Gastroesophageal sphincter (tissue), 4 donors: Measurements from ENCODE around the gene RAP1GDS1. TPM values are rescaled to one million over a fixed set of nuclear protein-coding genes. Genes with fewer than 3 reads are reported as not detected.
"Not testable (repeated sequence)": the region's sequence is repeated elsewhere in the genome, so short reads cannot be mapped to it uniquely, and the experiment has no call there.

Experiments used
- ATAC-seq: fragments of 150-250 bp; one replicate; pipeline ENCODE4 v1.9.1; 2016; ENCODE audit warnings: mild to moderate bottlenecking, moderate library complexity
- H3K27ac ChIP-seq, 4 donors: fragments of 200-600 bp; sonication (generic) in 3 of 4; 1 replicate in 3 of 4; 2 replicates in 1 of 4; pipeline ENCODE4 v1.5.1; 2016 to 2019
- H3K27me3 ChIP-seq: fragments of 200-600 bp; sonication (generic); one replicate; pipeline ENCODE4 v1.5.1; 2019
- H3K36me3 ChIP-seq, 2 donors: fragments of 200-600 bp; sonication (generic); one replicate each; pipeline ENCODE4 v1.5.1; 2019; ENCODE audit warnings: control low read depth in 1 of 2
- H3K4me1 ChIP-seq, 3 donors: fragments of 200-600 bp; sonication (generic); 1 replicate in 2 of 3; 2 replicates in 1 of 3; pipeline ENCODE4 v1.5.1; 2016 to 2019; ENCODE audit warnings: control low read depth in 2 of 3
- H3K4me3 ChIP-seq, 2 donors: fragments of 200-600 bp; sonication (generic); one replicate each; pipeline ENCODE4 v1.5.1; 2019; ENCODE audit warnings: mild to moderate bottlenecking in 1 of 2, moderate library complexity in 1 of 2
- H3K9me3 ChIP-seq, 3 donors: fragments of 200-600 bp; sonication (generic); one replicate each; pipeline ENCODE4 v1.5.1; 2017 to 2019; ENCODE audit warnings: control low read depth in 2 of 3
- CTCF ChIP-seq, 4 experiments: fragments of 200-600 bp in 2 of 4; fragments of 450-650 bp in 2 of 4; sonication (generic) in 1 of 4; IDR thresholded peaks; one replicate each; pipeline ENCODE4 v1.5.1; 2017 to 2019; ENCODE audit warnings: antibody characterized with exemption in 4 of 4, mild to moderate bottlenecking in 2 of 4, moderate library complexity in 2 of 4
- EP300 ChIP-seq: sonication (generic); formaldehyde crosslinking; IDR thresholded peaks from one replicate; pipeline ENCODE4 v1.6.1; 2017; ENCODE audit warnings: antibody characterized with exemption, mild to moderate bottlenecking
- POLR2A ChIP-seq, 2 donors: fragments of 450-650 bp; IDR thresholded peaks; one replicate each; pipeline ENCODE4 v1.6.1; 2017; ENCODE audit warnings: antibody characterized with exemption in 2 of 2, mild to moderate bottlenecking in 2 of 2, moderate library complexity in 1 of 2
- POLR2AphosphoS5 ChIP-seq: sonication (generic); formaldehyde crosslinking; IDR thresholded peaks from one replicate; pipeline ENCODE4 v1.6.1; 2017; ENCODE audit warnings: antibody characterized with exemption
- WGBS, 2 donors: methylation state at CpG; one replicate each; pipeline ENCODE4 v1.1.5; 2018; ENCODE audit warnings: low coverage in 1 of 2; 5-methylcytosine and 5-hydroxymethylcytosine counted together
- total RNA-seq, 4 donors: library from RNA; depleted of rRNA; stranded (reverse); fragments of >200 nt; gene quantifications; one replicate each; pipeline ENCODE4 v1.1.0, GENCODE V29; 2016

Gene RAP1GDS1
- total RNA-seq, 4 donors from 2014 or later = 30.9 to 46.1 (median 40.5) TPM

GRCh38 chr4:98446499-98447375 is 185.6 kb downstream of the RAP1GDS1 start:
- H3K4me3 ChIP-seq = no peak overlapping the region
- no peak for TF ChIP-seq EP300
- no peak for TF ChIP-seq CTCF (IDR thresholded peaks at IDR 0.05)
- peak; percentile 38 for TF ChIP-seq POLR2AphosphoS5
- no peak for TF ChIP-seq POLR2A (IDR thresholded peaks at IDR 0.05)
- H3K4me1 ChIP-seq = no peaks in the 10 kb centered on the region
- peak; percentile 59 for ATAC-seq
- H3K27ac ChIP-seq = peak overlapping the region in 2 of 4 donors; percentile 10 to 43
- peaks cover 0 to 27% of the 10 kb centered on the region in 2 donors for H3K36me3 ChIP-seq
- 80 to 82% methylated on average over 8 to 10 of the region's 10 CpGs for WGBS, 2 donors
- H3K27me3 ChIP-seq = no peaks in the 10 kb centered on the region
- H3K9me3 ChIP-seq = no peaks in the 10 kb centered on the region

GRCh38 chr4:98447648-98448047 is 186.5 kb downstream of the RAP1GDS1 start:
- peaks cover 0 to 7% (median 0%) of the 10 kb centered on the region in 3 donors for H3K9me3 ChIP-seq
- no peak overlapping the region for H3K4me3 ChIP-seq
- no peak overlapping the region for H3K27ac ChIP-seq
- WGBS, 2 donors = 91 to 93% methylated on average over 4 of the region's 5 CpGs
- H3K4me1 ChIP-seq = no peaks in the 10 kb centered on the region
- no peak for TF ChIP-seq POLR2A (IDR thresholded peaks at IDR 0.05)
- no peak for TF ChIP-seq EP300
- TF ChIP-seq POLR2AphosphoS5 = no peak
- TF ChIP-seq CTCF (IDR thresholded peaks at IDR 0.05) = no peak
- no peaks in the 10 kb centered on the region for H3K27me3 ChIP-seq
- ATAC-seq = no peak
- H3K36me3 ChIP-seq = peaks cover 0 to 18% of the 10 kb centered on the region in 2 donors

- Histone ChIP-seq H3K27me3 (no peaks in the 10 kb centered on the region), H3K9me3 (peaks cover 0 to 9% (median 0%) of the 10 kb centered on the region in 3 donors), H3K27ac (no peak overlapping the region), H3K36me3 (peaks cover 0 to 5% of the 10 kb centered on the region in 2 donors), H3K4me3 (no peak overlapping the region), H3K4me1 (no peaks in the 10 kb centered on the region)
- no peak for ATAC-seq
- no peak for TF ChIP-seq POLR2AphosphoS5
- TF ChIP-seq EP300 = no peak
- no peak for TF ChIP-seq CTCF (IDR thresholded peaks at IDR 0.05)
- no peak for TF ChIP-seq POLR2A (IDR thresholded peaks at IDR 0.05)
These were observed 187.7 kb downstream of the RAP1GDS1 start for GRCh38 chr4:98448908-98449307.

GRCh38 chr4:98452091-98452490 is 190.9 kb downstream of the RAP1GDS1 start:
- 76 to 84% methylated on average over 3 of the region's 3 CpGs for WGBS, 2 donors
- no peak for ATAC-seq
- Histone ChIP-seq H3K4me3 (no peak overlapping the region), H3K27ac (no peak overlapping the region), H3K4me1 (no peaks in the 10 kb centered on the region), H3K27me3 (no peaks in the 10 kb centered on the region), H3K9me3 (peaks cover 0 to 9% (median 0%) of the 10 kb centered on the region in 3 donors), H3K36me3 (no peaks in the 10 kb centered on the region)
- no peak for TF ChIP-seq EP300
- no peak for TF ChIP-seq POLR2A (IDR thresholded peaks at IDR 0.05)
- no peak for TF ChIP-seq POLR2AphosphoS5
- no peak for TF ChIP-seq CTCF (IDR thresholded peaks at IDR 0.05)

DNA sequence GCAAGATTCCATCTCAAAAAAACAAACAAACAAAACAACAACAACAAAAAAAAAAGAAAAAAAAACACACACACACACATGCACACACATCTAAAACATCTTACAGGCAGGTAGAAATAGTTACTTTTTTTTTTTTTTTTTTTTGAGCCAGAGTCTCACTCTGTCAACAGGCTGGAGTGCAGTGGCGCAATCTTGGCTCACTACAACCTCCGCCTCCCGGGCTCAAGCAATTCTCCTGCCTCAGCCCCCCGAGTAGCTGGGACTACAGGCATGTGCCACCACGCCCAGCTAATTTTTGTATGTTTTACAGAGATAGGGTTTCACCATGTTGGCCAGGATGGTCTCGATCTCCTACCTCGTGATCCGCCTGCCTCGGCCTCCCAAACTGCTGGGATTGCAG is 196.2 kb downstream of the RAP1GDS1 start:
- WGBS, 2 donors = 79 to 100% methylated on average over 1 to 7 of the region's 9 CpGs
- not testable (repeated sequence) for ATAC-seq, H3K27me3 ChIP-seq, H3K27ac ChIP-seq, H3K4me3 ChIP-seq, H3K4me1 ChIP-seq, H3K9me3 ChIP-seq, H3K36me3 ChIP-seq

- 94 to 95% methylated on average over 2 of the region's 2 CpGs for WGBS, 2 donors
- not testable (repeated sequence) for H3K27me3 ChIP-seq, H3K36me3 ChIP-seq, H3K9me3 ChIP-seq, ATAC-seq, H3K4me3 ChIP-seq, H3K27ac ChIP-seq, H3K4me1 ChIP-seq
These were observed 200.1 kb downstream of the RAP1GDS1 start for GRCh38 chr4:98461121-98461865.
